GM21529 (cell line): ENCODE measurements around the gene NNAT.

Source experiments
- ATAC-seq: cut with Tn5 transposase; IDR thresholded peaks from one replicate; pipeline ENCODE4 v1.9.1; 2021; ENCODE audit not compliant: unreplicated experiment

Gene NNAT

DNA sequence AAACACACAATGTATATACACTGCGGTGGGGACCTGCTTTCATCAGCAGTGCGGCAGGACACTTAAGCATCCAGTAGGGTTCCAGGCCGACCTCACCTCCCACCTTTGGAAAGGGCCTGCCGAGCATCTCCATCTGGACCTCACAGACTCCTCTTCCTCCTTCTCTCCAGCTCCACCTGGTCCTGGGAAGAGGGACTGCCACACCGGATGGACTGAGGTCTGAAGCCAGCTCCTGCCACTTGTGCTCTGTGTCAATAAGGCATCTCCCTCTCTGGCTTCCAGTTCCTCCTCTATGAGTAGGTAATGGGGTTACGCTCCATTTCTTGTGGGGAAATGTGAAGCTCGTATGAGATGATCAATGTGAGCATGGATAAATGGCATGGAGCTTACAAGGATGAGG lies 19.1 kb upstream of the NNAT start:
- no peak for ATAC-seq

DNA sequence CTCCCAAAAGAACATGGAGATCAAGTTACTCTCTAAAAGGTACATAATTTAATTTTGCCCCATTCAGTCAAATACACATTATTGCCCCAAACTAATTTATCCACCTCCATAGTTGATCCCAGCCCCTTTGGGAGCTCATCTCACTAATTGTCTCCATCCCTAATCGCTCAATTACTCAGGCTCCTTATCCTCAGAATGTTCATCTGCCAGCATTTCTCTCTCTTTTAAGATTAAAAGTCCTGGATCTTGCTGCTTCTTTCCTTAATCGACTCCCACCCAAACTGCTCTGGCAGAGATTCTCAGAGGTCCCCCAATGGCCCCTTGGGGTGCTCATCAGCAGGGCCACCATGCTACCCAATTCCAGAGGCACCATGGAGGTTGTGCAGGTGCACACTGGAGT lies 18.4 kb upstream of the NNAT start:
- ATAC-seq = no peak

DNA sequence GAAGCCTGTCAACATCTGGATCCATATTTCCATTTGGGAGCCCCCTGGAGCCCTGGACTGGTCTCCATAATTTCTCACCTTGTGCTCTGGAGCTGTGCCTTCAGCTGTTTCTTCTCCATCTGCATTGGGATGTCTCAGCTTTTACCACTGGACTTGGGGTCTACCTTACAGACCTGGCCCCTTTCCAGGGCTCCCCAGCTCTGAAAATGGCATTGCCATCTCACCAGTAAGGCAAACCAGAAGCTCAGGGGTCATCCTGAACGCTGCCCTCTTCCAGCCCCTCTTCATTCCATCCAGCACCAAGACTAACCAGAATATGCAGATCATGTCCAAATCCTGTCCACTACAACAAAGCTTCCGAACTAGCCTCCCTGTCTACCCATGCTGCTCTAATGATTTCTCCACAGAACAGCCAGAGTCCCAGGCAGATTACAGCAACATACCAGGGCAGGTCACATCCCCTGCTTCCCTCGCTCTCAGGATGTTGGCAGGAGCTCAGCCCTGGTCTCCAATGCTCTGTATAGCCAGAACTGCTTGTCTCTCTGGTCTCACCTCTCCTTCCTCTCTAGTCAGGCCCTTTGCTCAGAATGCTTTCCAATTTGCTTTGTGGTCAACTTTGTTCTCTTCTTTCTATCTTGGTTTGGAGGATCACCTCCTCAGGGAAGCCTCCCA lies 17.7 kb upstream of the NNAT start:
- ATAC-seq = no peak

DNA sequence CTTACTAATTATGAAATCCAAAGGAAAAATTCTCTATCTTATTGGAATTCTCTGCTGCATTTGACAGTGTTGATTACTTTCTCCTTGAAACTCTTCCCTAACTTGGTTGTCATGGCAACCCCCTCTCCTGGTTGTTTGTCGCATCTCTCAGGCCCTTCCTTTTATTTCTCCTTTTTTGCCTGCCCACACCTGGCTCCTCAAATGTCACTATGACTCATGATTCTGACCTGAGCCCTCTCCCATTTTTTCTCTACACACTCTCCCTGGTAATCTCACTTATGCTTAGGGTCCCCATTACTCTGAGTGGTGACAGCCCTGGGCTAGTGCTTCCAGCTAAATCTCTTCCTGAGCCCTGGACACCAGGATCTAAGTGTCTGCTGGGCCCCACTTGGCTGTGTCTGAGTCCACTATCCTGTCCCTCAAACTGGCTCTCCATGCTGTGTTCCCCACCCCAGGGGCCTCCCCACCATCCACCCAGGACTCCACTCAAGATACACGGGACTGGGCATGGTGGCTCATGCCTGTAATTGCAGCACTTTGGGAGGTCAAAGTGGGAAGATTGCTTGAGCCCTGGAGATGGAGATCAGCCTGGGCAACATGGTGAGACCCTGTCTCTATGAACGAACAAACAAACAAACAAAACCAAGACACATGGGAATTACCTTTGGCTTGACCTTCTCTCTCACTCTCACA lies 16.5 kb upstream of the NNAT start:
- ATAC-seq = no peak

DNA sequence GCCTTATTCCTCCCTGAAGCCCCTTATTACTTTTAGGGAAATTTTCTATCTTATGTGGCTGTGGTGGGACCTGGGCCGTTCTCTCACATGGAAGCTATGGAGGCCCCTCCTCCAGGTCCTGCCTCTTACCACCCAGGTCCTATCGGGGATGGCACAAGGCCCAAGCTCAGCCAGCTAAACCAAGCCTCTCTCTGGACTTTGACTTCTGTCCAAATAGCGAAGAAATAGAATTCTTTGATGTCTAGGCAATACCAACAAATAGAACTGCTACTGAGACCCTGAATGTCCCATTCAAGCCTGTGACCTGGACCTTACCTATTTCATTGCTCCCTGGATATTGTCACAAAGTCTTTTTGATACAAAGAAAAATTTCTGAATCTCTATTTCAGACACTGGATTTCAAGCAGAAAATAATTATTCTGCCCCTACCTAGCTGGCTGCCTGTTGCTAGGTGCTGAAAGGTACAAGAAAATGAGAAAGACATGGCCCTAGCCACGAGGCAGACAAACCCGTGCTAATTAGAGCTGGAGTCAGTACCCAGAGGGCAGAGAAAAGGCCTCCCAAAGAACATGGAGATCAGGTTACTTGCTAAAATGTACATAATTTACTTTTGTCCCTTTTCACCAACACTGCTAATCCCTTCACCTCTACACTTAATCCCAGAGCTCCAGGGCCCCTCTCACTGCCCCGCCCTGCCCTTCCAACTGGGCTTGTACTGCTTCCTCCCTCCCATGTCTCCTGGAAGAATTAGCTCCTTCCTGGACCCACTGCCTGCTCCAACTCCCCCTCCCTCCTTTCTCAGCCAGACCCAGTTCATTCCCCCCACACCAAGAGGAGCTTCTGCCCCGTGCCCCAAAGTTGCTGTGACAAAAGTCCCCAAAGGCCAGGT lies 15.5 kb upstream of the NNAT start:
- no peak for ATAC-seq

DNA sequence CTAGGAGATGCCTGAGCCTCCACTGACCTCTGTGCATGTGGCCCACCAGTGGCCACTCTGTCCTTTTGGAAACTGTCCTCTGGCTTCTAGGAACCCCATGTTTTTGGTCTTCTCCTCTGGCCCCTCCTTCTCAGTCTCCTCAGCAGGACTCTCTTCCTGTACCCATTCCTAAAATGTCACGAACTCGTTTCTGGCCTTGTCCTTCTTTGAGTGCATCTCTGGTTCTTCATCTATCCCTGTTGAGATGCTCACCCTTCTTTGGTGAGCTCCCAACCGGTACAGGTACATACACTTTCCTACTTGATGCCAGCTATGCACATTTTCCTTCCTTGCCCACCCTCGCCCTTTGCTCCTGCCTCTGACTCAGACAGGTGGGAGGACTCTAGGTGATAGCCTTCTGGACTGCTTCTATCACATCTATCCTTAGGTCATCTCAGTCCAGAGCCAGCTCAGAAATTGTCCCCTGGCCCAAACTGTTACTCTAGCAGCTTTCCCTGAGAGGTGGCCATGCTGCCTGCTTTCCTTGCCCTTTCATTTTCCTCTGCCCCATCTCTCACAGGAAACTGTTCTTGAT lies 14.8 kb upstream of the NNAT start:
- no peak for ATAC-seq

DNA sequence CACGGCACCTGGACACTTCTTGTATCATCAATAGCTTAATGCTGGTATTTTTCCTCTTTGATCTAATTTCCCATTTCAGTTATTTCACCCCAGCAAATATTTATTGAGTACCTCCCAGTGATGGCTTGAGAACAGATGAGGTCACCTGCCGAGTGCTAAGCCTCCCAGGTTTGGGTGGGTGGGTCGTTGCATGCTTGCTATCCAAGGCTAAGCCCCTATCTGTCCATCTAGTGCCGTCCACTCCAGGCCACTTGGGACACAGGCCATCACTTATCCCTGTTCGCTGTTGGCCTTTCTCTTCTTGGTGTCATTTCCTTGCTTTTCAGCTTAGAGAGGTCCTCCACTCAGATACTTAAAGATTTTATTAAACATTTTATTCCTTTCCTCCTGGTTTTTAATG lies 10.8 kb upstream of the NNAT start:
- no peak for ATAC-seq

DNA sequence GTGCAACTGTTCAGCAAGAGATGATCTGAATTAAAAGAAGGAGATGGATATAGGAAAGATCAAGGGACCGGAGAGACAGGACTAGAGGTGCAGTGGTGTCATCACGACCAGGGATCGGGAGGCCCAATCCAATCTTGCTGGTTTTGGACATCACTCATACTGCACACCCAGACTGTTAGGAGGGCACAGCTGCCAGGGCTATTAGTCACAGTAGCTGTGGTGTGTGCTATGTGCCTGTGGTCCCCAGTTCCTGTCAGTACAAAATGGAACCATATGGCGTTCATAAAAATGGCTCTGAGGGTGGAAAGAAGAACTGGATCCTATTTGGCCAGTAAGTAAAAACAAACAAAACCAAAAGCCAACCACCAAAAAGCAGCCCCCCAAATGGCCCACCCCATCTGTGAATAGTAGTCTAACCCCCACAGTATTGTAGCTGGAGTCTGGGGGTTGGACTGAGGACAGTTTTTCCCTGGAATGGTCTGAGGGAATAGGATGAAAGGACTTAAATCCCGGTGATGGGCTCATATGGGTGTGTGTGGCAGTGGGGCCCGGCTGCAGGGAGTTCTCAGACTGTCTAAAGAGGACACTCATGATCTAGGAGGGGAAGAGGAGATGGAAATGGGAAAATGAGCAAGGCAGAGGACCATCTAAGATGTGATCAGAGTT lies 9.3 kb upstream of the NNAT start:
- no peak for ATAC-seq

DNA sequence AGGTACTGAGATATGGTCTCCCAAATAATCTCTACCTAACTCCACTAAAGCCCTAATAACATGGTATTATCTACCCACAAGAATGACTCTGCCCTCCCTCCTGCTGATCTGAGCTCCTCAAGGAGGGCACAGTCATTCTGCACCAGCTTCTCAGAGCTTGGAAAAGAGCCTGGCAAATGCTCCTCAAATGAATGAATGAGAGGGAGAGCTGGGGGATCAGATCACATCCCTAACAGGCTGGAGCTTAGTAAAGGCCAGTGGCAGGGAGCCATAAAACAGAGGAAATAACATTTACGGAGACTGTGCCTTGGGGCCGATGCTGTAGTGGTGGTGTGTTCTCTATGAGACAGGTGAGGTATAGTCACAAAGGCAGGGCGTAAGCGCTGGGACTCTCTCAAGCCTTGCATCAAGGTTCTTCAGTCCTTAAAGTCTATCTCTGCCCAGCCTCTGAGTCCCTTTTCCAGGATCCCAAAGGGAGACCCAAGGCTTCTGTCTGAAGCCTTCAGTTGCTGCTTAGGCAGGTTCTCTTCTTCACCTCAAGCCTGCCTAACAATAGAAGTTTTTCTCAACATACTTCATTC lies 7.2 kb upstream of the NNAT start:
- ATAC-seq = no peak

DNA sequence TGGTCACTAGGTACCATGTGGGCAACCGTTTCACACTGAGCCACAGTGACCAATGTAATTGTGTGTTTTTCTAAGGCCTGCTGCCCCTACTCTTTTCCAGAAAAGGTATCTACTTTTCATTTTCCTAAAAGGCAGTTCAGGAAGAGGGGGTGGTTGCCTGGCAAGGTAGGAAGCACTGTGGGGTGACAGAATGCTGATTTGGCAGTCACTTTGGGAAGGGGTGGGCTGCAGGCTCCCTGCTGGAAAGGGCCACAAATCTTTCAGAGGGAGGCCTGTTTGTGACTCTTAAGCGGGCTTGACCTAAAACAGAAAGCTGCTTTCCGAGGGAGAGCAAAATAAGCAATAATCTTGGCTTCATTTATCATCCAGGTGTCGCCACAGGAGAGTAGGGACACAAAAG lies 5.2 kb upstream of the NNAT start:
- no peak for ATAC-seq

DNA sequence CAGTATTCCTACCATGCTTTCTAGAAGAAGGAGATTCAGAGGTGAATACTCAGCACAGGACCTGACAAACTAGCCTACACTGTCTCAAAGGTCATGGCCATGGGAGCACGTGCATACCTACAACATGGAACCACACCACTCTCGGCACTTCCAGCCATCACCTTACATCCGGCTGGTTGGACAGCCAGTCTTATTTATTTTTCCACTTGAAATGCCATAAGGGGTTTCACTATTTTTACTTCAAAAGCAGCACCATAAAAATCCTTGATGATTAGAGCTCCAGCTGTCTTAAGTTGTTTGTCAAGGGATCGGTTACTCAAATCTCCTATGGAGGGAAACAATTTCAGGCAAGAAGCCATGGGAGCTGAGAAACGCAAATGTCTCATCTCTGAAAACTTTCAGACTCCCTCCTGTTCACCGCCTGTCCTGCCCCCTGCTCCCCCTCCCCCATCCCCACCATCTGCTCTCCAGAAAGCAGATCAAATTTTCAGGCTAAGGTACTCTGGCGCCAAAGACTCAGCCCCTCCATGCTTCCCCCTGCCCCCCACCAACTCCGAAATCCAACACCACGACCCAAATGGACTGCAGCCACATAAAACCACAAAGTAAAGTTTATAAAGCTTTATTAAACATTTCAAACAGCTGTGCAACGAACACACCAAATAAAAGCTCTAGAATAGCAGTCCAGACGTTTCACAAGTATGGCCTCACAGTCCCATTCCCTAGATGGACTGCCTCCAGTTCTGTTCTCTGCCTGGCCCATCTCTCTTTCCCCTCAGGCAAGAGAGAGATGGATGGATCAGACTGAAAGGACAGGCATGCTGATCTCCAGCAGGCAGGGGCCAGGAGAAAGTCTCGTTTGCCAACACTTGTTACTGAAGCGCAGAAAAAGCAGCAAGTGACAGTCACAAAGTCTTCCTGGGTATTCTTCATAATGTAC lies 4.0 kb upstream of the NNAT start:
- ATAC-seq = no peak

DNA sequence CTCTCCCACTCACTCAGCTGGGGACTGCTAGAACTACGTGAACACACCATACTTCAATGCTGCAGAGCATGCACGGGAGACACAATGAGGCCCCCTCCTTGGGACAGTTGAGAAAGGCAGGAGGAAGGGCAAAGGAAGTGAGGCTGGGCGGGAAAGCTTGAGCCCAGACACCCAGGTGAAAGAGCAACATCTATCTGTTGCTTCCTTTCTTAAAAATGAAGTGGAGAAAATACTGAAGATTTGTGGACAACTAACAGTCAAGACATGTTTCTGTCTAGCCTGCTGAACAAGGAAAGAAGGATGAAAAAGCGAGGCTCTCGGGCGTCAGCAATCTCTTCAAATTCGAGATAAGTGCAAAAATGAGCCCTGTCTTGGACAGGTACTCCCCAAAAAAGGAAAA lies 3.0 kb upstream of the NNAT start:
- ATAC-seq = no peak

DNA sequence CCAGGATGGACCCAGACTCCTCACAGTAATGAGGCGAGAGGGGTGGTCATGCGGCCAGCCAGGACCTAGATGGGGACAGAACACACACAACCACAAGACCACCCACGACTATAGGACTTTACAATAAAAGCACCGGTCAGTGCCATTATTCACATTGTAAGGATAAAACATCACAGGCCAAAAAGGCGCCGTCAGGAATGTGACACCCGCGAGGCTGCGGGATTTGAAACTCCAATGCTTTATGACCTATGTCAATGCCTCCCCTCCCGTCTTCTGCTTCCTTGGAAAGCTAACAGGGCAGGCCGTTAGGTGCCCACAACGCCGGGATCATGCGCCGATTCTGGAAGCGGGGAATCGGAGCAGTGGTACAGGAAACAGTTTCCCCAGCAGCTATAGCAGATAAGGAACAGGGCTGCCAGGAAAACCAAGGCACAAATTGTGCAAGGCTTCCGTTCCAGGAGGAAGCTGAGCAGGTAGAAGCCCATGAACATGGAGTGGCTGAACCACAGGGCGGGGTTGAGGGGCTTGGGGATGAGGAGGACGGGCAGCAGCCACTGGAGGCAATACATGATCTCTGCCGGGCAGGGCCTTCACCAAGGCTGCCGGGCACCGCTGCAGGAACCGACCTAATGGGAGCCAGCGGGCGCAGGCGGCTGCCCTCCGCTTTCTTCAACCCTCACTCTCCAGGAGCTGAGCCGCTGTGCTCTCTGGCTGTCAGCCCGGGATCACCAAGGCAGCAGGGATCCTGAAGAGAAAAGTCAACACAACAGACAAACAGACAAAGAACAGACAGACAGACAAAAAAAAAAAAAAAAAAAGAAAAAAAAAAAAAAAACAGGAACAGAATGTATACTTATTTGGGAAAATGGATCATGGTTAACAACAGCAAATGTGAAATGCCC lies 2.2 kb upstream of the NNAT start:
- no peak for ATAC-seq

DNA sequence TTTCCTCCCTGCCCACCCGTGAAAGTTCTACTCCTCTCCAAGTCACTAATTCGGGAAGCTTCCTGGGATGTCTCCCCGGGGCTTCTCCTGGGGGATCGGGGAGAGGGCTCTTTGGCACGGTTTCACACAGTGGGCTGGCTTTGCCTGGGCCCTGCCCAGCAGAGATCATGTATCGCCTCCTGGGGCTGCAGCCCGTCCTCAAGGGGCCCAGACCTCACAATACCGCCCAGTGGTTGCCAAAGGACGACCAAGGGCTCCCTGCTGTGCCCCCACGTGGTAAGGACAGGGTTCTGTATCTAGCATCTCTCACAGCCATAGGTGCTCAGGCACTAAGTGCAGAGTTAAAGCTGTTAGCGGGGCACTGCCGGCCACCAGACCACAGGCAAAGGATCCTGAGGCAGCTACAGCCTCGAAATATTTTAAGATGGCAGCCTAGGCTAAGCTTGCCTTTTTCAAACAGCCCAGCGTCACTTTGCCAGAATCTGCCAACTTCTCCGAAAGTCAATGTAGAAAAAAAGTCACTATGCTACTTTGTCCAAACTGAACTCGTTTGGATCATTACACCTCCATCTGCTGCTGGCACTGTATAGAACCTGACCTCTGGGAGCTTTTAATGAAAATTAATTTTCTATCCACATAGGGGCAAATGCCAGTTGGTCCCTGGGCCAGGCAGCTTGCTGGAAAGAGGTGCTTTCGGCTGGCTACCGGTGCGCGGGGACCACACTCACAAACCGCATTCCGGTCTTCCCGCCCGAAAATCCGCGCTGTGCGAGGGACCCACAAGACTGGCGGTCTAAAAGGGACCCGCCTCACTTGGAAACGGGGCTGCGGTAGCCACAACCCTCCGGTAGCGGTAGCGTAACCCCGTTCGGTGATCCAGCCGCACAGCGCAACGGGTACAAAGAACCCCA lies 1.3 kb upstream of the NNAT start:
- no peak for ATAC-seq

DNA sequence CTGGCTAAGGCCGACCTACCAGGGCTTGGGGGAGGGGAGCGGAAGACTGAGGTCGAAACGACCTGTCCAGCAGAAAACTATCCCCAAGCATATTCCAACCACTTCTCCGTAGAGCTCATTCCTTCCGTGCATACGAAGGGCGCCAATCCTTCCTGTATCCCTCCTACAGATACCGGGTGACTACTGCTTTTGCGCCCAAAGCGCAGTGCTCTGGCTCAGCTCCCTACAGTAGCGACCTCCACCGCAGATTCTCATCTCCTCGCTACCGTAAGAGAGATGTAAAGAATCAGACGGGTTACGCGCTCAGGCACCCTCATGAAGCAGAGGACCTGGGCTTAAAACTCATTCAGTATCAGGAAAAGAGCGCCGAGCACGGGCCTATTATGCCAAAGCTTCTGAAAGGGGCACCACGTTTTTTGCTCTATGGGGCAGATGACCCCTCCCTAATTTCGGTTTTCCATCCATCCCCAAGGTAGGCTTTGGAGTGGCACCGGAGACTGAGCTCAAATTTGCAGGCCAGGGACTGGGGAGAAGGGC lies 563 bp upstream of the NNAT start:
- ATAC-seq = no peak

DNA sequence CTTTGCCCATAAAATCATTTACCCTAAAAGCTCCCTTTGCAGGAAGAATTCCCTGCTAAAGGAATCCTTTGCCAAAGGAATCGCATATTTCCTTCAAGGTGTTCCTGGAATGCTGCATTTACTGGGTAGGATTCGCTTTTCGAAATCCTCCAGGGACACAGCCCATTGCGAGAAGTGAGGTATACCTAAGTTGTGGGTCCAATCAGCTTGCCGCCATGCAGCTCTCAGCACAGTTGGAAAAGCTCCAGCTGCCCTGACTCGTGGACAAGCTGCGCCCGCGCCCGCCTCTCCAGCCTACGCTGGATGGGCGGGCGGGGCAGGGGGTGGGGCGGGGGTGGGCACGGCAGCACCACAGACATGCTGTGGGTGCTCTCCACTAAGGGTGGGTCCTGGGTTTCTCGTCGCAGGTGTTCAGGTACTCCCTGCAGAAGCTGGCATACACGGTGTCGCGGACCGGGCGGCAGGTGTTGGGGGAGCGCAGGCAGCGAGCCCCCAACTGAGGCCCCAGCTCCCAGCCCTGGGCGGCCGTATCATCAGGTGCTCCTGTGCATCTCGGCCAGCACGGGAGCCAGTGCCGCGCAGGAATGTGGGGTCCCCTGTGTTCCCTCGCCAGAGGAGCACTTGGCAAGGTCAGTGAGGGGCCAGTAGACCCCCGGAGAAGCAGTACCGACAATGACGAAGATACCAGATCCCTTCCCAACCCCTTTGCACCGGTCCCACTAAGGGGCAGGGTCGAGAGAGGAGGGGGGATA lies 1.4 kb downstream of the NNAT start:
- ATAC-seq = no peak

DNA sequence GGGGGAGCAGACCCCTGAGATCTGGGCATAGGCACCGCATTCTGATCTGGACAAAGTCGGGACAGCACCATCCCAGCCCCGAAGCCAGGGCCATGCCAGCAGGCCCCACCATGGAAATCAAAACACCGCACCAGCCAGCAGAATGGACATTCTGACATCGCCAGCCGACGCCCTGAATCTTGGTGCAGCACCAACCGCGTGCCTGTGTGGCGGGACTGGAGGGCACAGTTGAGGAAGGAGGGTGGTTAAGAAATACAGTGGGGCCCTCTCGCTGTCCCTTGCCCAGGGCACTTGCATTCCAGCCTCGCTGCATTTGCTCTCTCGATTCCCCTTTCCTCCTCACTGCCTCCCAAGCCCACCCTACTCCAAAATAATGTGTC lies 2.0 kb downstream of the NNAT start:
- ATAC-seq = no peak
